SHP77 treated with DMSO at 0.1 percent for 48 hours (cell line): ENCODE measurements around the gene KCNAB1.

Source experiments
- DNase-seq: peaks from one replicate; lab custom pipeline; 2025; lab: John Stamatoyannopoulos, UW

Gene KCNAB1

DNA sequence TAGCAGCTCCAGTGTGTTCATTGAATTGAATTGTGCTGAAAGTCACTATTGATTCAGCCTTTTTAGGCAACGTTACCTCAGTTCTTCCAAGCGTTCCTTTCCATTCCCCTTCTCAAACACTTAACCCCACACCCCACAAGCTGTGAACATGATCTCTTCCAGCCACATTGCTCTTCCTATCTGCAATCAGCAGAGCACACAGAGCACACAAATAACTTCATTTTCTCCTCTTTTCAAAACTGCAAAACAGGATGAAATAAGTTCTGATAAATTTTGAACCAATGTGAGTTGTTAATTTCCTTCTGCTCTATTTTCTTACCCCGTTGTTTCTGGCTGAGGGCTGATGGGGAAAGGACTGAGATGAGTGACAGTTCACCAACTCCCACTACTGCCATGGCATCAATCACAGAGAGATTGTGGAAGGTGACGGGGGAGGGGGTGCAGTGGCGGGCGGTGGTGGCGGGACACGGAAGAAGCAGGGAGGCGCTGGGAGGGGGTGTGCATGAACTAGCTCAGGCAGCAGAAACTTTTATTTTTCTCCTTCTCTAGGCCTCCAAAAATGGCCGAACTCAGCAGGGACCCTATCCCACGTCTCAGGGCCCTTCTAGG lies 287.3 kb downstream of the KCNAB1 start:
- DNase-seq, result no peak

DNA sequence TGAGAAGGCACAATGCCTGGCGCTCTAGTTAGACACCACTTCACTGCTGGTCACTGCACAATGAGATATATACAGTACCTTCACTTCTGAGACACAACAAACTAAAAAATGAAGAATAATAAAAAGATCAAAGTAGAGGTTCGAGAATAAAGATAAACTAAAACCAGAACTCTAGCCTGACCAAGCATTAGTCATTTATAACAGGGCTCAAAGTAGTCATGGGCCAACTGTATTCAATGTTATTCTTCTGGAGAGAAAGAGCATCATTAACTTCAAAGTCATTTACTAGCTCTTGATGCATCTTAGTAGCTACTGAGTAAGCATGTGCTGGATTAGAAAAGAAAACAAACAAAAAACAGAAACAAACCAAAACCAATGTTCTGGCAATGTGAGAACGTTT lies 289.3 kb downstream of the KCNAB1 start:
- no peak for DNase-seq

DNA sequence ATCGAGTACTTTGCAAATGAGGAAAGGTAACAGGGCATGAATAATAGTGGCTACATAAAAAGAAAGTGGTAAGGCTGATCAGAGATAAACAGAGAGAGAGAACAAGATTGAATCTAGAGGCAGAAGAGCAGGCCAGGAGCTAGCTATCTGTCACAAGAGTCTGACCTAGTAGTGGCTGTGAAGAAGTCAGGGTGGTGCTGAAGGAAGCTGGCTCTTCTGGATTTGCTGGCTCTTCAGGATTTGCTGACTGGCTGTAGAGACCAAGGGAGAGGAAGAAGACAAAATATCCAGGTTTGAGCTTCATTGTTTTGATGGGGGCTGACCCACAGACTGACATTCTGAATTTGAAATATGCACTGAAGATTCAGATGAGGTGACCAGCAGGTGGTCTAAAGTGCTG lies 292.2 kb downstream of the KCNAB1 start:
- DNase-seq, result no peak

DNA sequence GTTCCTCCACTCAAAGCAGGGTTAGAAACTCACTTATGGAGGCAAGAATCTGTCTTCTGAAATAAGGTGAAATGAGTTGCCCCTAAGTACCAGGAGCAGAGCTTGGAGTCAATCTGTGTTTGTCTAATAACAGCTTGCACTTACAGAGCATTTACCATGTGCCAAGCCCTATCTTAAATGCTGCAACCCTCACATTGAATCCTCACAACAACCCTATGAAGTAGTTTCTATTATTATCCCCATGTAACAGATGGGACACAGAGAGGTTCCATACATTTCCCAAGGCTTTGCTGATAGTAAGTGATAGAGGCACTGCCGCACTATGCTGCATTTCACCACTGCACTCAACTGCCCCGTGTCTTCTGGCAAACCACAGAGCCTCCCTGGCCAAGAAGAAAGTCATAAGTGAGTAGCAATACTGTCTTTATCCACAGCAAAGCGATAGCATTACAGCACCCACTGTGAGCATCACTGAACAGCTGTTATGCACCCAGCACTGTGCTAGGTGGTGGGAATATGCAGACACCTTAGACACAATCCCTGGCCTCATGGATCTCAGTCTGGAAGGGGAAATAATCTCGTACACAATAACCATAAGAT lies 293.0 kb downstream of the KCNAB1 start:
- DNase-seq, result no peak

DNA sequence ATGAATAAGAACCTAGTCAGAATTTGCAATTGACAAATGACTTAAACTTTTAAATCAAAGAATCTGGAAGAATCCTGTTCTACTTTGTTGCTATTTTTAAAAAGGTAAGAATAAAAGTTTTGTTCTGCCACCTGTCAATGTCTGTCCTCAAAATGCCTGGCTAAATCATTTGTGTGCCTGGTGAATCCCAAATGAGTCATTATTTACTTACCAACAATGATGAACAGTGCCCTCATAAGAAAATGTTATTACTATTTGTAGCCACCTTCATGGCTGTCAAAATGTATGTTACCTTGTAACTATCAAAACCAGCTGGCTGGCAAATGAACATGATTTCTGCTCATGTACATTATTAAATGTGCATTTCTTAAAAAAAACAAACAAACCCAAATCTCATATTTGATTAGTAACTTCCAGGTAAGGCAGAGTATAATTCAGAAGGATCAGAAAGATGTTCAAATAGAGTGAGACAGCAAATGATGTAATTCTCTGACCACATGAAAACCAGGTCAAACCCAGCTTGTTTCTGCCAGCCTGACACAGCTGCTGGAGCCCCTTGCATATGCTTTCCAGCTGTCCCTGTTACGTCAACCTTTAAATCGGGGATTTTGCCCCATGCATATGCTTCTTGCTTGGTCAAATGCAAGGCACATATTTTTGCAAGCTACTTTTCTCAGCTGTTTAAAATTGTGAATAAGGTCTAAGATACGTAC lies 296.6 kb downstream of the KCNAB1 start:
- peak; percentile 91 for DNase-seq

DNA sequence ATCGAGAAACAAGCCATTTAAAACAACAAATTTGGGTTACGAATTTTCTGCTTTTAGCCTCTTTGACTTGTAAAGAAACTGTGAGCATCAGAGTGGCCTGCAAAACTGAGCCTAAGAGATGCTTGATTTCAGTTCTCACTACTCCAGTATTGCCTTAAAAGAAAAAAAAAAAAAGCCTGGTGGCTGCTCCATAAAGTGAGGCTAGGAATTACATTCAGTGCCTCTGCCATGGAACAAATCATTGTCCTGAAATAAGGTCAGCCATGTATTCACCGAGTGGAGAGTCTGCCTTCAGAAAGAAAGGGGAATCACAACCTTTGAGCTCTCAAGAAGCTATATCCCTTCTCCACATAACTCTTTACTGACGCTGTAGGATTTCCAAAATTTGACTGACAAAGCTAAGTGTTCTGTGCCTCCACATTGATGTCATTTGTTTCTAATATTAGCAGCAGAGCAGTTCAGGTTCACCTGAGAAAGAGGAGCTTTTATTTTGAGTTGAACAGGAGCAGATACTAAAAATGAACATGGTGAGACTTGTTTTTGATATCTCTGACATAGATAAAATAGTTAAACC lies 297.3 kb downstream of the KCNAB1 start:
- peak; percentile 22 for DNase-seq

DNA sequence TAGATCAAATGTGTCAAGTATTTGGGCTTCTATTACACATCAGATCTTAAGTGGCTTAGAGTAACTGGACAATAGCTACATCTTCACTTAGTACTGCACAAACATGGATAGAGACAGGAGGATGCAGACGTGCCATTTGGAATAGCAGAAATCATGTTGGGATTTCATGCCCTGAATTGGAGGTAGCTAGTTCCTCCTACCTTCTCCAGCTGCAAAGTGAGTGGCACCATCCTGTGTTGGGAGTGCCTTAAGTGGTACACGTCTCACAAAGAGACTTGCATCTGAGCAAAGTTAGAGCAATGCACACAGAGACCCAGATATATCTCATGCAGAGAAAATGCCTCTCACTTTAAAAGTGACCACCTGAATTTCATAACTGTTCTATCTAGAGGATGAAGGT lies 298.1 kb downstream of the KCNAB1 start:
- DNase-seq, result no peak

DNA sequence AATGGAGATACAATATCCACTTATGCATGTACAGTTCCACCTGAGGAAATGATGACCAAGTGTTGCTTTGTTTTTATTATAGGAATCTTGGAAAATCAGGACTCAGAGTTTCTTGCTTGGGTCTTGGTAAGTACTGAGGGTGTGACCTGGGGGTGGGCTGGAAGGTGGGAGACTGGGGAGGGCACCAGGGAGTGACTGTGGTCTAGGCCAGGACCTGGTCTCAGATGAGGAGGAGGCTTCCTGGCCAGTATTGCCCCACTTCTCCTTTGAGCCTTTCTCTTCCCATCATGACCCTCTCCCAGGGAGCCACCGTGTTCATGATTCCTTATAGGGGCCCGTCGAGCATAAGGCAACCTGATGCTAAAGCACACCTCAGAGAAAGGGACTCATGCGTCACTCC lies 301.2 kb downstream of the KCNAB1 start:
- DNase-seq, result no peak

DNA sequence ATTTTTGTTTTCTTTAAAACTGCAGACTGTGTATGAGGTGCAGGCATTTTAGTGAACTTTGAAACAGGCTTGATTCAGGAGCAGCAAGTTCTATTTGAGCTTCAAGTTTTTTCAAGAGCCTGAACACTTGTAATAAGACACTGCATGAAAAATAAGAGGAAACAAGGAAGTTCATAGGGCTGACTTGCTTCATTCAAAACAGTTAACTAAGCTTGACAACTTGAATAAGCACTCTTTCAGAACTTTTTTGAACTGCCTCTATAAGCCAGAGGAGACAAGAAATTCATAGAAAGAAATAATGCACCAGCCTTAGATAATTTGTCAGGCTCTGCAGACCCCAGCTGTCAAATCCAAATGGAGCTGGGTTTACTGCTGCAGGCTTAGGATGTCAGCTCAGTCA lies 304.4 kb downstream of the KCNAB1 start:
- no peak for DNase-seq

DNA sequence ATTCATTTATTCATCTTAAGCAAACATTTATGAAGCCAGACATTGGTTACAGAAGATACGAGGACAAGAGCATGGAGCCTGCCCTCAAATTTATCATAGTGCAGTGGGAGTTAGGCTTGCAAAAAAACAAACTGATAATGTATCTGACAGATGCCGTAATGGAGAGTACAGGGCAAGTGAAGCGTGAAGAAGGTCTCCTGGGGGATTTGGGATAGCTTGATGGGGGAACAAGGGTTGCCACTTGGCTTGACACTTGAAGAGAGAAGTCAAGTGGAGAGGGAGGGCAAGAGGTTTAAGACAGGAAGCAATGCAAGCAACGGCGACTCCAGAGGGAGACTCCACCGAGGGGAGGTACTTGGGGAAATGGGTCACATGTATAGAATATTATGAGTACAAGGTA lies 305.3 kb downstream of the KCNAB1 start:
- DNase-seq, result no peak

DNA sequence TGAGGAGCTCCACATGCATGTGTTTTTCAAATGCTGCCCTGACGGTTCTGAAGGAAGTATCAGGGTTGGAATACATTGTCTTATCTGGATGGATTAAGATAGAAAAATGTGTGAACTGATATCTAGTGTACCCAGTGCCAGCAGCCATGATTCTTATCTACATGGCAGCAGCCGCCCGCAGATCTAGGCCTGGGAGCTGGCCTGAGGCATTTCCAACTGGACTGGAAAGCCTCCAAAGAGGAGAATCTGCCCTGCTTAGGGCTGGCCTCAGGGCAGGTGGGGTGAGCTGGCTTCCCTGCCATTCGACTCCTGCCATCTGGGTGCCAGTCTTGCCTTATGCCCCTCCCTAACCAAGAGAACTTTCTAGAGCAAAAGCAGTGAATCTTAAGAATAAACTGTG lies 308.7 kb downstream of the KCNAB1 start:
- no peak for DNase-seq

DNA sequence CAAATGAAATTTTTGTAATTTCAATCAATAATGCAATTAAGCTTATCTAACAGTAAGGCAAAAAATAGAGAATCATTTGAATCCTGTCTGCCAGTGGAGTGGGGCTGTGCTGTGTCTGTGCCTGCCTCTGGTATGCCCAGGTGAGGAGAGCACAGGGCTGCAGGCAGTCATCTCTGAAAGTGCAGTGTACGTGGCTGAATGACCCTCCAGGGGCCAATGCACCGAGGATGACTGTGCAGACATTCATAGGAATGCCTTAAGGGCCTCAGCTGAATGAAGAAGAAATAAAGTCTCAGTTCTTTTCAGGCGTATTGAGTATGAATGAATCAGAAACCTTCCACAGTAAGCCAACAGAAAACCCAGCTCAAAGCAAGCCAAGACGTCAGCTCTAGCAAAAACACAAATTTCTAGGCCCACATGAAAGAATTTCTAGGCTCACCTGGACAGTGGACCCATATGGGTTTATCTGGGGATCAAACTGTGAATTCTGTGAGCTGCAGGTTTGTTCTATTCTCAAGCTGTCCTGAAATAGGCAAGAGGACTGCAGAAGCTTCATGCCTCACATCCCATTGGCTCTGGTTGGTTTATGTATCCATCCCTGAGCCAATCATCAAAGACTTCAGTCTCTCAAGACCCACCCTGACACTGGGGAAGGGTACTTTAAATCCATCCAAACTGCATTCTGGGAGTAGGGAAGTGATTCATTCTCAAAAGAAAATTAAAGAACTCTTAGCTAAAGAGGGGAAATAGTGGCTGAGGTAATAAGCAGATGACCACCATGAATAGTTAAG lies 311.2 kb downstream of the KCNAB1 start:
- DNase-seq, result no peak

DNA sequence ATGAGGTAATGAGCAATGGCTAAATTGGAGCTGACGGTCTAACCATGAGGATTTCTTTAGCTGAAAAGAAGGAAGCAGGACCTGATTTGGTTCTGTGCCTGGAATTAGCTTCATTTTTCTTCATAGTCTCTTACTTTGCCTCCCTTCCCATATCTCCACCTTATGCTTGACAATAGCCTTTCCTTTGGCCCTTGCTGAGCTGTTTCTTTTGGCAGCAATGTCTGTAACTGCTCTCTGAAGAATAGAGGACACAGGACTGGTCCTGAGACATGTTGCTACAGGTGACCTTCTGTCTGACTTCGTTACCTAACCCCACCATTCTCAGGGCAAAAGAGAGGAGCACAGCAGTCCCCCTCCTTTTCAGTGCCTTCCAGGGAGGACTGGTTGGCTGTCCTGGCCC lies 312.2 kb downstream of the KCNAB1 start:
- no peak for DNase-seq

DNA sequence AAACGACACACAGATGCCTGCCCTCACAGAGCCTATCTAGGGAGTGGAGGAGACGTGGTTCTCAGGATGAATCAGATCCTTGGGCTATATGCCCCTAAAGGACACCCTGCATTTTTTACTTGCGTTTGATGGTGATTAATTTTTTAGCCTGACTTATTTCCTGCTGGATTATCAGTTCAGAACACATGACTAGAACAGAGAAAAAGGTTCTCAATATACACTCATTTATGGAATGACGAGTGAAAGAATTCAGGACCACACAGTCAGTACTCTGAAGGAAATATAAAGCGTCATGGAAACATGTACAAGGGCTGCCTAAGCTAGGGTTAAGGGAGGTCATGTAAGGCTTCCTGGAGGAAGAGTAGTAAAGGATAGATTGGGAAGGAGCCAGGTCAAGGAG lies 312.8 kb downstream of the KCNAB1 start:
- DNase-seq, result no peak

DNA sequence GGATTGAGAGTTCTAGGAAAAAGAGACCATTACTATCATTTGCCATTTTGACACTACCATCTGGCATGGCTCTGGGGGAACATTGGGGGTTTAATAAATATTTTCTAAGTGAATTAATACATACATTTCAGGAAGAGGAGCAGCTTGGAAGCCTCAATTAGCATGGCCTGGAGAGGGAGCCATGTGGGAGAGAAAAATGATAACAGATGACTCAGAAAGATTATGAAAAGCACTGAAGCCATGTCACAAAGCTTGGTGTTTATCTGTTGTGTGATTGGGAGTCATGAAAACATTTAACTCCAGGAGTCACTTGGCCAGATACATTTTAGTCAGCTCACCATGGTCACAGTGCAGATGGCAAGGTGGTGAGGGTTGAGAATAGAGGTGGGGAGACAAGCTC lies 313.5 kb downstream of the KCNAB1 start:
- no peak for DNase-seq

DNA sequence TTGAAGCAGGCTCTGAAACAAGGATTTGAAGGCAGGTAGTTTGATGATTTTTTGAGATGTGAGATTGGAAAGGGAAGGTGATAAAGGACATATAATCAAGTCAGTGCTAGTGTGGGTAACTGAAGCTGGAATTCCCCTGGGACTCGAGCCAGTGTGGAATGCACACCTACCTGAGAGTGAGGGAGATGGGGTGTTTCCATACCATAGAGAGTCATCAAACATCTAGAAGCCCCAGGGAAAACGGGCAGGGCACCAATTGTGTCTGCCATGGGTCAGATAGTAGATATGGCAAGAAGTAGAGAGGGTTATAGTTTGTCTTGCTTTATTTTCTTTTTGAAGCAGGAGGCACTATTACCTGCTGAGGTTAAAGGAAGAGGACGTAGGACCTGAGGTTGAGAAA lies 314.5 kb downstream of the KCNAB1 start:
- no peak for DNase-seq

DNA sequence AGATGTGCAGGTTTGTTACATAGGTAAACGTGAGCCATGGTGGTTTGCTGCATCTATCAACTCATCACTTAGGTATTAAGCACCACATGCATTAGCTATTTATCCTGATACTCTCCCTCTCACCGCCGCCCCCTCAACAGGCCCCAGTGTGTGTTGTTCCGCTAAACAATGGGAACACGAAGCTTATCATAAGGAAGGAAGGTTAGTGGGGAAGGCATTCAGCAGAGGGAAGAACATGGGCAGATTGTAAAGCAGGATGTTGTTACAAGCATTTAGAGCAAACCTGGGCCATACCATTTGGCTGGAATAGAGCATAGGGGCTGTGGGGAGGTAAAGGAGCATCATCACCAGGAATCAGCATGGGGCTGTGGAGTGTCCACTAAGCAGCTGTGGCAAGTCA lies 322.7 kb downstream of the KCNAB1 start:
- DNase-seq, result no peak

DNA sequence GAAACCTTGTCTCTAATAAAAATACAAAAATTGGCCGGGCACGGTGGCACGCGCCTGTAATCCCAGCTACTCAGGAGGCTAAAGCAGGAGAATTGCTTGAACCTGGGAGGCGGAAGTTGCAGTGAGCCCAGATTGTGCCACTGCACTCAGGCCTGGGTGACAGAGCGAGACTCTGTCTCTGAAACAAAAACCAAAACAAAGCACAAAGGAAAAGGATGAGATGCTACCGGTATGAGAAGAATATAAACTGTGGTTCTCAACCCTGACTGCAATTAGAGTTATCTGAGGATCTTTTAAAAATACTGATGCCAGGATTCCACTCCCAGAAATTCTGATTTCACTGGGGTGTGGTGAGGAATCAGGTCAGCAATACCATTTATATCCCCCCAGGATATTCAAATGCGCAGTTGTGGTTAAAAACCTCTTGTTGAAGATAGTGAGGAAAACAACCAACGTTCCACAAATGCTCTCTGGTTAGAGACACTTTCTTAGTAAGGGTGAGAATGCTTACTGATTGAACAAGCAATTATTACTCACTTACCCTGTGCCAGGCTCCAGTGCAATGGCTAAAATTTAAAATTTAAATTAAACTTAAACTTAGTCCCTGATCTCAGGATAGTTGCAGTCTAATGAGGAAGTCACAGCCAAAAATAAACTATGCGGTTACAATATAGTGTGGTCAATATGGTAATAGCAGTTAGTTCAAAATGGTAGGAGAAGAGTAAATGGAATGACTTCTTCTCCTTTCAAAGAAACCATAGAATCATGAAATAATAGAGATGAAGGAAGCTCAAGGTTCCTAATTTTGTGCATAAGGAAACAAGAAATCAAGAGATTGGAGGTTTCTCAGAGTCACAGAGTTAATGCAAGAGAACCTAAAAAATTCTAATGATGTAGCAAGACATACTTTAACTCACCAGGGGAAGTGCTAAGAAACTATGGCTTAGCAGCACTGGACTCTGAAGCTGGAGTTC lies 325.0 kb downstream of the KCNAB1 start:
- DNase-seq, result no peak

DNA sequence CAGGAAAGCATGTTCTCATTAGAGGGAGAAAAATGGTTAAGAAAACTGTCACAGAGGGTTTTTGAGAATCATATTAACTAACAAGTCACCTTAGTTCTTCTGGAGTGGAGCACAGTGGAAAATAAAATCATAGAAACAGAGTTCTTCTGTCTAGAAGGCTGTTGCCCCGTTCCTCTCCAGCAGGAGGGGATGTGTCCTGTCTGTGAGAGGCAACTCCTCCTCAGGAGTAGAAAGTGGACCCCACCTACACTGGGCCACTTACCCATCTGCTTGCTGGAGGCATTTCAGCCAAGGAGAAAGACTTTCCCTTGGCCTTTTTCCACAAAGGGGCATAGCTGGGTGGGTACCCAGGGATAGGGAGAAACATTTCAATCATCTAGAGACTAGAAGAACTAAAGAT lies 327.9 kb downstream of the KCNAB1 start:
- DNase-seq, result no peak

DNA sequence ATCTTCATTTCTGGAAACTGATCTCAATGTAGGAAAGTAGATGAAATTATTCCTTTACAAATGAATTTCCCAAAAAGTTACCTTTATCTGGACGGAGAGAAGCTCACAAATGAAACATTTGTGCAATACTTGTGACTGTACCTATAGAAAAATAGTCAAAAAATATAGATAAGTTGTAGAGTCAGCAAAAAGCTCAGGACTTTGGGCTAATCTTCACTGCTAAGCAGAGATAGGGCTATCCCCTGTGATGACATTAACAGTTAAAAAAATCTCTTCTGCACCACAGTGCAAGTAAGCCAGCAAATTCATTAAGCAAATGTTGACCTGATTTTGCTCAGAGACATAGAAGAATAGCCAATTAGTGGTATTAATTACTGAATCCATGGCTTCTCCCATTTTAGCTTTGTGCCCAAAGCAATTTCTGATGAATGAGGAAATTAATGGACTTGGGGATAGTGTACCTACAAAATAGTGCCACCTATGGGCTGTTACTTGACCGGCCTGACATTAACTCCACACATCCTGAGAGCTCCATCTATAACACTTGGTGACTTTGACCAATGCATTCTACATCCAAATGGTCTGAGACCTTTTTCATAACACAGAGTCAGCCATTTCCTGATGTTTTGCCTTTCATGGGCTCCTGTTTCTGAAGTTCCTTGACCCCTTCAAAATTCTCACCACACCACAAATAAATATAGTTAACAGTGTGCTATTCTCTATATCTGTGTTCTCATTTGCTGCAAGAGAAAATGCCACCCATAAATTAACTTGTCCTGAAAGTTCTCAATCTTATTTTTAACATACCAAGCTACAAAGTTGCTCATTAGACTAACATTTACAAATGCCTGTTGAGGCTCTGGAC lies 329.6 kb downstream of the KCNAB1 start:
- DNase-seq, result peak; percentile 35
